Left colon (tissue), 2 donors: Measurements from ENCODE around the gene SCYL1. TPM values are rescaled to one million over a fixed set of nuclear protein-coding genes. Genes with fewer than 3 reads are reported as not detected.

Source experiments
- ATAC-seq: fragments of 200-7000 bp; cut with Tn5 transposase; one replicate; pipeline ENCODE4 v1.9.1; 2020; ENCODE audit warnings: mild to moderate bottlenecking, moderate library complexity
- DNase-seq, 2 donors: peaks; one replicate each; pipeline ENCODE4 v3.0.0-alpha.2; 2020
- intact Hi-C, 2 donors: fragments of 100-400 bp; cut with DNase I in 1 of 2; cut with micrococcal nuclease in 1 of 2; formaldehyde crosslinking; loops; one replicate each; pipeline versions ENCODE4 v1.11.2 to v1.14.0; 2022; cut with DNase I, micrococcal nuclease
- total RNA-seq, 2 donors: library from RNA; stranded (reverse); fragmentation: NEBNext Ultra II Directional; extraction: Animal tissue kit (Norgen Biotek cat#: 25700); gene quantifications; one replicate each; pipeline ENCODE4 v1.2.1, GENCODE V29; 2021
- donor health status: DM: no; HTN: no; CAD: no.
- donor health status: DM: yes; HTN: yes; CAD: no.

Gene SCYL1
- total RNA-seq, 2 donors from 2014 or later: 58.4 to 70.8 TPM

- intact Hi-C loops: no loop called here
- DNase-seq (peak in 1 of 2 donors; percentile 34), ATAC-seq (no peak)
Measured at GRCh38 chr11:65541093-65541982, 16.5 kb downstream of the SCYL1 start.

GRCh38 chr11:65542738-65543390 lies 18.0 kb downstream of the SCYL1 start:
- DNase-seq (no peak), ATAC-seq (no peak)
- intact Hi-C loops: no loop called here

- intact Hi-C loops: no loop called here
- ATAC-seq (peak; percentile 23), DNase-seq (peak; percentile 49 to 60)
Measured at GRCh38 chr11:65545853-65546216, 21.0 kb downstream of the SCYL1 start.

- intact Hi-C loops: no loop called here
- ATAC-seq (peak; percentile 84), DNase-seq (peak; percentile 95 to 98)
Measured at GRCh38 chr11:65546217-65546958, 21.5 kb downstream of the SCYL1 start.

- ATAC-seq: no peak
- intact Hi-C loops: no loop called here
- peak in 1 of 2 donors; percentile 36 for DNase-seq
Measured at GRCh38 chr11:65547446-65548125, 22.7 kb downstream of the SCYL1 start.

- ATAC-seq (no peak), DNase-seq (no peak)
- intact Hi-C loops: no loop called here
Measured at GRCh38 chr11:65548395-65548794, 23.5 kb downstream of the SCYL1 start.

GRCh38 chr11:65549096-65549495 lies 24.2 kb downstream of the SCYL1 start:
- ATAC-seq: no peak
- intact Hi-C loops: no loop called here
- no peak for DNase-seq

- DNase-seq (peak; percentile 86 to 87), ATAC-seq (peak; percentile 75)
- intact Hi-C loops: no loop called here
Measured at GRCh38 chr11:65551572-65552387, 26.9 kb downstream of the SCYL1 start.

GRCh38 chr11:65552388-65552951 lies 27.6 kb downstream of the SCYL1 start:
- intact Hi-C loops: no loop called here
- no peak for DNase-seq
- no peak for ATAC-seq

- intact Hi-C loops: no loop called here
- DNase-seq: peak; percentile 43 to 58
- ATAC-seq: peak; percentile 1
Measured at GRCh38 chr11:65553301-65554001, 28.6 kb downstream of the SCYL1 start.

- intact Hi-C loops: no loop called here
- no peak for DNase-seq
- no peak for ATAC-seq
Measured at GRCh38 chr11:65554057-65554818, 29.4 kb downstream of the SCYL1 start.

- ATAC-seq: no peak
- DNase-seq: no peak
- intact Hi-C loops: no loop called here
Measured at GRCh38 chr11:65554842-65555430, 30.1 kb downstream of the SCYL1 start.

GRCh38 chr11:65555693-65556231 lies 30.9 kb downstream of the SCYL1 start:
- DNase-seq (no peak), ATAC-seq (no peak)
- intact Hi-C loops: no loop called here

GRCh38 chr11:65556470-65557279 lies 31.8 kb downstream of the SCYL1 start:
- no peak for DNase-seq

GRCh38 chr11:65557280-65558001 lies 32.6 kb downstream of the SCYL1 start:
- no peak for ATAC-seq
- intact Hi-C loops: no loop called here
- DNase-seq: no peak

More at GRCh38 chr11:65556470-65557279, 31.8 kb downstream of the SCYL1 start:
- intact Hi-C loops: no loop called here
- ATAC-seq: no peak
